H1 (cell line): ENCODE results near the gene CDH12. TPM values are rescaled to one million over a fixed set of nuclear protein-coding genes. Genes with fewer than 3 reads are reported as not detected.

ENCODE experiments used
- SIN3A ChIP-seq, 2 experiments: IDR thresholded peaks in 1 of 2; conservative IDR thresholded peaks in 1 of 2; 2 replicates each; pipeline ENCODE4 v1.6.1; 2011 to 2012; ENCODE audit warnings: low read length in 2 of 2, improper control_type of control experiment in 1 of 2, low read depth in 1 of 2, mild to moderate bottlenecking in 1 of 2
- polyA plus RNA-seq, 7 experiments: library from polyadenylated mRNA; depleted of rRNA in 3 of 7; stranded (reverse) in 5 of 7; unstranded in 2 of 7; fragments of >200 nt in 5 of 7; fragments of 200-250 nt in 2 of 7; gene quantifications; 1 replicate in 5 of 7; 2 replicates in 1 of 7; 4 replicates in 1 of 7; pipeline versions ENCODE4 v1.2.1 to v1.2.3, GENCODE V29; 2011 to 2013; ENCODE audit warnings: missing spikeins in 2 of 7, mixed read lengths in 2 of 7
- total RNA-seq: library from RNA; stranded (reverse); fragmentation: NEBNext Ultra II Directional; extraction: Animal tissue kit (Norgen Biotek cat#: 25700); gene quantifications from 2 replicates; pipeline ENCODE4 v1.2.1, GENCODE V29; 2021

The CDH12 gene
- total and polyA plus RNA-seq, 2 of the 8 experiments (the other 6 are each of a cell fraction or from before 2014, with no cell fraction given), result 0.03 TPM; not detected in 1

- no peak for TF ChIP-seq SIN3A (conservative IDR thresholded peaks at IDR 0.05 in 1 of 2, IDR thresholded peaks at IDR 0.05 in 1 of 2; ENCODE audit: low read depth in 1 of 2, low read length in 2 of 2)
These were observed 498.2 kb downstream of the CDH12 start (continued) for GRCh38 chr5:22354956-22355355.
